Natural killer cell (primary cell): ENCODE data around the gene SEC14L5. TPM values are rescaled to one million over a fixed set of nuclear protein-coding genes. Genes with fewer than 3 reads are reported as not detected.

Experiments used
- ATAC-seq, 3 donors: fragments of 150-1000 bp in 2 of 3; fragments of 200-7000 bp in 1 of 3; cut with Tn5 transposase; 1 replicate in 1 of 3; 2 replicates in 2 of 3; pipeline ENCODE4 v1.10.0; 2021; ENCODE audit warnings: mild to moderate bottlenecking in 2 of 3, moderate library complexity in 2 of 3
- DNase-seq, 2 donors: peaks; one replicate each; pipeline versions ENCODE4 v3.0.0 to v3.0.0-alpha.2; 2013 to 2021; ENCODE audit warnings: mixed read lengths in 1 of 2
- H3K27ac ChIP-seq: one replicate; pipeline ENCODE4 v1.5.1; 2013; ENCODE audit warnings: mild to moderate bottlenecking, low read length
- H3K27me3 ChIP-seq: one replicate; pipeline ENCODE4 v1.6.1; 2013; ENCODE audit warnings: low read length; ENCODE audit not compliant: control insufficient read depth, insufficient read depth
- H3K36me3 ChIP-seq: one replicate; pipeline ENCODE4 v1.6.1; 2013; ENCODE audit warnings: low read length; ENCODE audit not compliant: control insufficient read depth, insufficient read depth
- H3K4me1 ChIP-seq: one replicate; pipeline ENCODE4 v1.6.1; 2013; ENCODE audit warnings: low read length; ENCODE audit not compliant: control insufficient read depth, insufficient read depth
- H3K4me3 ChIP-seq: one replicate; pipeline ENCODE4 v1.5.1; 2013; ENCODE audit warnings: low read length
- H3K9me3 ChIP-seq: one replicate; pipeline ENCODE4 v1.6.1; 2013; ENCODE audit warnings: low read length; ENCODE audit not compliant: control insufficient read depth, insufficient read depth
- H3K27ac Mint-ChIP-seq, 2 donors: one replicate each; pipeline ENCODE4 v1.8.0; 2022; ENCODE audit warnings: mild to moderate bottlenecking in 2 of 2, mixed read lengths in 2 of 2, moderate library complexity in 1 of 2
- H3K27me3 Mint-ChIP-seq, 2 donors: one replicate each; pipeline ENCODE4 v1.8.0; 2022; ENCODE audit warnings: low read depth in 2 of 2, mixed read lengths in 2 of 2
- H3K36me3 Mint-ChIP-seq: one replicate; pipeline ENCODE4 v1.8.0; 2022; ENCODE audit warnings: mixed read lengths
- H3K4me1 Mint-ChIP-seq, 2 donors: one replicate each; pipeline ENCODE4 v1.8.0; 2022; ENCODE audit warnings: mixed read lengths in 2 of 2
- H3K4me3 Mint-ChIP-seq: one replicate; pipeline ENCODE4 v1.8.0; 2022; ENCODE audit warnings: mild to moderate bottlenecking, moderate library complexity, mixed read lengths
- H3K9me3 Mint-ChIP-seq, 2 donors: one replicate each; pipeline ENCODE4 v1.8.0; 2022; ENCODE audit warnings: mixed read lengths in 2 of 2
- WGBS: methylation state at CpG from one replicate; pipeline ENCODE4 v1.1.7; 2013; ENCODE audit warnings: missing lambda C conversion rate; ENCODE audit not compliant: insufficient coverage; 5-methylcytosine and 5-hydroxymethylcytosine counted together
- intact Hi-C: fragments of 100-400 bp; cut with micrococcal nuclease; formaldehyde crosslinking; loops from one replicate; pipeline ENCODE4 v1.14.2; 2022
- total RNA-seq, 4 donors: library from RNA; stranded (reverse); fragments of 120-200 nt in 1 of 4; gene quantifications; one replicate each; pipeline versions ENCODE4 v1.2.3 to v1.2.4, GENCODE V29; 2013 to 2022
- TF ChIP-seq, protein P1 (sequence below): fragments of 200-600 bp; IDR thresholded peaks from one replicate; pipeline ENCODE4 v1.8.0; 2022; ENCODE audit warnings: antibody characterized with exemption

The SEC14L5 gene
- total RNA-seq, 3 donors from 2014 or later (not counting 1 experiment from before 2014, with no cell fraction given) = 0.27 to 1.1 (median 0.93) TPM

DNA sequence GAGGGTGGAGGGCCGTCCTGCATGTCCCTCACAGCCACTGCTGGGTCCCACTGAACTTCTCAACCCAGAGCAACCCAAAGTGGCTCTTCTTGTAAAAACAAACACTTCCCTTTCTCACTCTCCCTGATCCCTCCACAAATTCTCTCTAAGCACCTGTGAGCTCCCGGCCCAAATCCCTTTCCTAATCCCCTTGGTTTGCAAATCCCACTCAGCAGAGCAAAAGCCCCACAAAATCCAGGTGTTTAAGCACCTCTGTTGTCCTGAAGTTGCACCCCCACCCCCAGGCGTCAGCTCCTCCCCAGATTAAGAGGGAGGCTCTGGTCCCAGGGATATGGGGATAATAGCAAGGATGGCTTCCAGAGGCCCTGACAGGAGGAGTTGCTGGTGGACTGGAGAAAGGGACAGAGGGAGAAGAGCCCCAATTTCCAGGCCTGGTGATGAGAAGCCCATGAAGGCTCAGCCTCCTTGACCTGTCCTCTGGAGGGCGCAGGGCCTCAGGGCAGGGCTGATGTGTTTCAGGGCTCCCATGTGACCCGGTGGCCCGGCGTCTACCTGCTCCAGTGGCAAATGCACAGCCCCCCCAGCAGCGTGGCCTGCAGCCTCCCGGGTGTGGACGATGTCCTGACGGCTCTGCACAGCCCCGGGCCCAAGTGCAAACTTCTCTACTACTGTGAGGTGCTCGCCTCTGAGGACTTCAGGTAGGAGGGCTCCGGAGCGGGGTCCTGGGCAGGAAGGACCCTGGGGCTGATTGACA, 52.6 kb downstream of the SEC14L5 start:
- Mint-ChIP-seq H3K4me3 (no peak overlapping the region), H3K36me3 (no peaks in the 10 kb centered on the region), H3K27me3 (peaks cover 8% of the 10 kb centered on the region in 2 donors), H3K4me1 (no peaks in the 10 kb centered on the region), H3K9me3 (no peaks in the 10 kb centered on the region), H3K27ac (no peak overlapping the region)
- TF ChIP-seq, protein P1, sequence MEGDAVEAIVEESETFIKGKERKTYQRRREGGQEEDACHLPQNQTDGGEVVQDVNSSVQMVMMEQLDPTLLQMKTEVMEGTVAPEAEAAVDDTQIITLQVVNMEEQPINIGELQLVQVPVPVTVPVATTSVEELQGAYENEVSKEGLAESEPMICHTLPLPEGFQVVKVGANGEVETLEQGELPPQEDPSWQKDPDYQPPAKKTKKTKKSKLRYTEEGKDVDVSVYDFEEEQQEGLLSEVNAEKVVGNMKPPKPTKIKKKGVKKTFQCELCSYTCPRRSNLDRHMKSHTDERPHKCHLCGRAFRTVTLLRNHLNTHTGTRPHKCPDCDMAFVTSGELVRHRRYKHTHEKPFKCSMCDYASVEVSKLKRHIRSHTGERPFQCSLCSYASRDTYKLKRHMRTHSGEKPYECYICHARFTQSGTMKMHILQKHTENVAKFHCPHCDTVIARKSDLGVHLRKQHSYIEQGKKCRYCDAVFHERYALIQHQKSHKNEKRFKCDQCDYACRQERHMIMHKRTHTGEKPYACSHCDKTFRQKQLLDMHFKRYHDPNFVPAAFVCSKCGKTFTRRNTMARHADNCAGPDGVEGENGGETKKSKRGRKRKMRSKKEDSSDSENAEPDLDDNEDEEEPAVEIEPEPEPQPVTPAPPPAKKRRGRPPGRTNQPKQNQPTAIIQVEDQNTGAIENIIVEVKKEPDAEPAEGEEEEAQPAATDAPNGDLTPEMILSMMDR = no peak
- H3K9me3 ChIP-seq = no peaks in the 10 kb centered on the region
- no peaks in the 10 kb centered on the region for H3K27me3 ChIP-seq
- H3K4me3 ChIP-seq = no peak overlapping the region
- no peaks in the 10 kb centered on the region for H3K4me1 ChIP-seq
- DNase-seq (no peak), ATAC-seq (no peak)
- 54% methylated on average over 15 of the region's 15 CpGs for WGBS
- intact Hi-C loops = no loop called here
- H3K27ac ChIP-seq = no peak overlapping the region
- H3K36me3 ChIP-seq = no peaks in the 10 kb centered on the region

DNA sequence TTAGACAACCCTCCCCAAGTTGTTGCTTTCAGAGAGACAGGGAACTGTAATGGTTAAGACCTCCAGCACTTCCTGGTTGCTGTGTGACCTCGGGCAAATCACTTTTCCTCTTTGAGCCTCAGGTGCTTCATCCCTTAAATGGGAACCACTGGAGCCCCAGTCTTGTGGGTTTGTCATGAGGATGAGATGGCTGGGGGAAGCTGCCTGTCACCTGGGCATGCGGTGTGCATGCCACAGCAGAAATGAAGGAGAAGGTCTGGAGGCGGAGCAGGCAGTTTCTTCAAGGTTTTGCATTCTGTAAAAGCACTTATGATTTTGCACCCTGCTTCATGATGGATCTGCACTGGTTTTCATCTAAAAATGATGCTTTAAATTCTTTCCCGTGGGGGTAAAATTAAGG, 53.5 kb downstream of the SEC14L5 start:
- Mint-ChIP-seq H3K4me1 (no peaks in the 10 kb centered on the region), H3K27me3 (peaks cover 8% of the 10 kb centered on the region in 2 donors), H3K9me3 (no peaks in the 10 kb centered on the region), H3K4me3 (no peak overlapping the region), H3K36me3 (no peaks in the 10 kb centered on the region), H3K27ac (no peak overlapping the region)
- 58% methylated on average over 4 of the region's 4 CpGs for WGBS
- ATAC-seq = no peak
- TF ChIP-seq, protein P1 = no peak
- no peaks in the 10 kb centered on the region for H3K27me3 ChIP-seq
- DNase-seq = no peak
- no peaks in the 10 kb centered on the region for H3K9me3 ChIP-seq
- intact Hi-C loops = no loop called here
- no peak overlapping the region for H3K27ac ChIP-seq
- no peak overlapping the region for H3K4me3 ChIP-seq
- no peaks in the 10 kb centered on the region for H3K36me3 ChIP-seq
- no peaks in the 10 kb centered on the region for H3K4me1 ChIP-seq

DNA sequence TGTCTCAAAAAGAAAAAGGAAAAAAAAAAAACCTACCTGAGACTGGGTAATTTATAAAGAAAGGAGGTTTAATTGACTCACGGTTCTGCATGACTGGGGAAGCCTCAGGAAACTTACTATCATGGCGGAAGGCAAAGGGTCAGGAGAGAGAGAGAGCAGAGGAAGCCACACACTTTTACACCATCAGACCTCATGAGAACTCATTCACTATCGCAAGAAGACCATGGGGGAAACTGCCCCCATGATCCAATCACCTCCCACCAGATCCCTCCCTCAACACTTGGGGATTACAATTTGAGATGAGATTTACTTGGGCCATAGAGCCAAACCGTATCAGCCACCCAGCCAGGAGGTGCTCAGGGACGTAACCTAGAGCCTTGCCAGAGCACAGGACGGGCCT, 54.8 kb downstream of the SEC14L5 start:
- Mint-ChIP-seq H3K4me3 (no peak overlapping the region), H3K9me3 (no peaks in the 10 kb centered on the region), H3K27ac (no peak overlapping the region), H3K36me3 (no peaks in the 10 kb centered on the region), H3K27me3 (peaks cover 8% of the 10 kb centered on the region in 2 donors), H3K4me1 (no peaks in the 10 kb centered on the region)
- Histone ChIP-seq H3K4me3 (no peak overlapping the region), H3K4me1 (no peaks in the 10 kb centered on the region), H3K27ac (no peak overlapping the region), H3K27me3 (no peaks in the 10 kb centered on the region), H3K36me3 (no peaks in the 10 kb centered on the region), H3K9me3 (no peaks in the 10 kb centered on the region)
- DNase-seq (no peak), ATAC-seq (no peak)
- intact Hi-C loops = no loop called here
- WGBS = 76% methylated on average over 5 of the region's 6 CpGs
- TF ChIP-seq, protein P1 = no peak

DNA sequence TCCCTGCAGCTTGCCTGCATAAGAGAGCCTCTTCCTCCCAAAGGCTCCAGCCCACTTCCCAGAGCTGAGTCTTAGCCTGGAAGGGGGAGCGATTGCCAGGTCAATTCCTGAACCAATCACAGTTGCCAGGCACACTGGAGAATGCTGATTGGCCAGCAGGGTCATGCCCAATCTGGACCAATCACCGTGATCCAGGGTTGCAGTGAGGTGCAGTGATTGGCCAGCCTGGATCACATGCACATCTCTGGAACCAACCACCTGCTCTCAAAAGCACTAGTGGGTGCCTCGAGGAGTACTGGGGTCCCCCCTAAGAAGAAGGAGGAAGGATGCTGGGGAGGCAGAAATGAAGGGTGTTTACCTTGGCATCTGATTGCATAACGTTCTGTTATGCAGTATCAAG, 57.2 kb downstream of the SEC14L5 start:
- Histone ChIP-seq H3K4me1 (no peaks in the 10 kb centered on the region), H3K27me3 (no peaks in the 10 kb centered on the region), H3K36me3 (no peaks in the 10 kb centered on the region), H3K9me3 (no peaks in the 10 kb centered on the region), H3K27ac (no peak overlapping the region), H3K4me3 (no peak overlapping the region)
- Mint-ChIP-seq H3K4me3 (no peak overlapping the region), H3K27ac (no peak overlapping the region), H3K9me3 (no peaks in the 10 kb centered on the region), H3K4me1 (no peaks in the 10 kb centered on the region), H3K36me3 (no peaks in the 10 kb centered on the region), H3K27me3 (peaks cover 4 to 8% of the 10 kb centered on the region in 2 donors)
- ATAC-seq = no peak
- DNase-seq = no peak
- TF ChIP-seq, protein P1 = no peak
- intact Hi-C loops = no loop called here
- WGBS = 71% methylated on average over 4 of the region's 4 CpGs
